Peyer's patch (tissue), 4 donors: Measurements from ENCODE around the gene CNR2. TPM values are rescaled to one million over a fixed set of nuclear protein-coding genes. Genes with fewer than 3 reads are reported as not detected.

Experiments
- DNase-seq, 3 donors: peaks; one replicate each; pipeline ENCODE4 v3.0.0-alpha.2; 2017 to 2019
- H3K27ac ChIP-seq, 4 donors: fragments of 200-600 bp; sonication (generic); one replicate each; pipeline ENCODE4 v1.5.1; 2016 to 2019
- H3K27me3 ChIP-seq, 2 donors: fragments of 200-600 bp; sonication (generic); one replicate each; pipeline ENCODE4 v1.5.1; 2019
- H3K36me3 ChIP-seq, 3 donors: fragments of 200-600 bp; sonication (generic); one replicate each; pipeline ENCODE4 v1.5.1; 2016 to 2019
- H3K4me1 ChIP-seq, 4 donors: fragments of 200-600 bp; sonication (generic); one replicate each; pipeline ENCODE4 v1.5.1; 2016 to 2019
- H3K4me3 ChIP-seq, 4 donors: fragments of 200-600 bp; sonication (generic); 1 replicate in 3 of 4; 2 replicates in 1 of 4; pipeline ENCODE4 v1.5.1; 2016 to 2019; ENCODE audit warnings: mild to moderate bottlenecking in 1 of 4
- H3K9me3 ChIP-seq, 4 donors: fragments of 200-600 bp; sonication (generic); one replicate each; pipeline ENCODE4 v1.5.1; 2016 to 2019; ENCODE audit warnings: mild to moderate bottlenecking in 1 of 4
- POLR2A ChIP-seq, 2 donors: fragments of 450-650 bp; IDR thresholded peaks; one replicate each; pipeline ENCODE4 v1.5.1; 2017; ENCODE audit warnings: antibody characterized with exemption in 2 of 2, mild to moderate bottlenecking in 2 of 2, moderate library complexity in 2 of 2
- total RNA-seq, 4 donors: library from RNA; depleted of rRNA; stranded (reverse); fragments of >200 nt; gene quantifications; one replicate each; pipeline ENCODE4 v1.1.0, GENCODE V29; 2016
- TF ChIP-seq, protein P1 (sequence below), 6 experiments: fragments of 450-650 bp in 4 of 6; fragments of 200-600 bp in 2 of 6; sonication (generic) in 1 of 6; IDR thresholded peaks; one replicate each; pipeline ENCODE4 v1.5.1; 2017 to 2019; ENCODE audit warnings: antibody characterized with exemption in 6 of 6, mild to moderate bottlenecking in 3 of 6, moderate library complexity in 1 of 6

The CNR2 gene
- total RNA-seq, 4 donors from 2014 or later, result 0.54 to 13.2 (median 0.66) TPM; not detected in 1

DNA sequence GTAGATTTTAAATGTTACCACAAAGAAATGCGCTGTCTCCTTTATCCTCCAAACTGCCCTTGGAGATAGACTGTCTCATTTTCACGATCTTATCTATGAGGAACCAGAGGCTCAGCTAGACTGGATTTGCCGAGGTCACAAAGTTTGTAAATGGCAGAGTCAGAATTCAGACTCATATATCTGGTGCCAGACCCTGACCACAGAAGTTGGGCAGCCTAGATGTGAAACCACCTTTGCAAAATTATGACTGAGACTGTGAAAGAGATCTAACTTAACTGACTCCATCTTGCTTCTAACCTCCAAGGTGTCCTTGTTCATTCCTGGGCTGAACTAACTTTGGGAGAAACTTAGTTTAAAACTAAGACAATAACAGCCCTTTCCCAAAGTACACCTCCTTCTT is 14.1 kb downstream of the CNR2 start:
- Histone ChIP-seq H3K27me3 (peaks cover 0 to 7% of the 10 kb centered on the region in 2 donors), H3K4me1 (no peaks in the 10 kb centered on the region)

GRCh38 chr1:23897083-23897482 is 16.1 kb downstream of the CNR2 start:
- Histone ChIP-seq H3K36me3 (no peaks in the 10 kb centered on the region), H3K4me3 (no peak overlapping the region), H3K27me3 (no peaks in the 10 kb centered on the region), H3K27ac (peak overlapping the region in 1 of 4 donors; percentile 63), H3K4me1 (no peaks in the 10 kb centered on the region), H3K9me3 (no peaks in the 10 kb centered on the region)
- DNase-seq, result no peak
- TF ChIP-seq POLR2A (IDR thresholded peaks at IDR 0.05), result no peak
- TF ChIP-seq, protein P1, sequence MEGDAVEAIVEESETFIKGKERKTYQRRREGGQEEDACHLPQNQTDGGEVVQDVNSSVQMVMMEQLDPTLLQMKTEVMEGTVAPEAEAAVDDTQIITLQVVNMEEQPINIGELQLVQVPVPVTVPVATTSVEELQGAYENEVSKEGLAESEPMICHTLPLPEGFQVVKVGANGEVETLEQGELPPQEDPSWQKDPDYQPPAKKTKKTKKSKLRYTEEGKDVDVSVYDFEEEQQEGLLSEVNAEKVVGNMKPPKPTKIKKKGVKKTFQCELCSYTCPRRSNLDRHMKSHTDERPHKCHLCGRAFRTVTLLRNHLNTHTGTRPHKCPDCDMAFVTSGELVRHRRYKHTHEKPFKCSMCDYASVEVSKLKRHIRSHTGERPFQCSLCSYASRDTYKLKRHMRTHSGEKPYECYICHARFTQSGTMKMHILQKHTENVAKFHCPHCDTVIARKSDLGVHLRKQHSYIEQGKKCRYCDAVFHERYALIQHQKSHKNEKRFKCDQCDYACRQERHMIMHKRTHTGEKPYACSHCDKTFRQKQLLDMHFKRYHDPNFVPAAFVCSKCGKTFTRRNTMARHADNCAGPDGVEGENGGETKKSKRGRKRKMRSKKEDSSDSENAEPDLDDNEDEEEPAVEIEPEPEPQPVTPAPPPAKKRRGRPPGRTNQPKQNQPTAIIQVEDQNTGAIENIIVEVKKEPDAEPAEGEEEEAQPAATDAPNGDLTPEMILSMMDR (IDR thresholded peaks at IDR 0.05), result no peak

More for the DNA sequence above, 14.1 kb downstream of the CNR2 start:
- DNase-seq, result no peak
- Histone ChIP-seq H3K36me3 (no peaks in the 10 kb centered on the region), H3K9me3 (no peaks in the 10 kb centered on the region), H3K4me3 (no peak overlapping the region), H3K27ac (no peak overlapping the region)
- TF ChIP-seq, protein P1 (IDR thresholded peaks at IDR 0.05), result no peak
- no peak for TF ChIP-seq POLR2A (IDR thresholded peaks at IDR 0.05)

GRCh38 chr1:23896491-23896890 is 16.7 kb downstream of the CNR2 start:
- H3K4me3 ChIP-seq, result no peak overlapping the region
- H3K9me3 ChIP-seq, result no peaks in the 10 kb centered on the region
- H3K4me1 ChIP-seq, result no peaks in the 10 kb centered on the region
- no peak for DNase-seq
- H3K27me3 ChIP-seq, result no peaks in the 10 kb centered on the region
- peak overlapping the region in 1 of 4 donors; percentile 63 for H3K27ac ChIP-seq
- H3K36me3 ChIP-seq, result no peaks in the 10 kb centered on the region
- TF ChIP-seq POLR2A (IDR thresholded peaks at IDR 0.05), result no peak
- TF ChIP-seq, protein P1 (IDR thresholded peaks at IDR 0.05), result no peak

- no peaks in the 10 kb centered on the region for H3K9me3 ChIP-seq
- no peak for DNase-seq
- no peaks in the 10 kb centered on the region for H3K36me3 ChIP-seq
- TF ChIP-seq, protein P1 (IDR thresholded peaks at IDR 0.05), result no peak
- no peak for TF ChIP-seq POLR2A (IDR thresholded peaks at IDR 0.05)
- H3K4me3 ChIP-seq, result no peak overlapping the region
- H3K4me1 ChIP-seq, result no peaks in the 10 kb centered on the region
- H3K27me3 ChIP-seq, result no peaks in the 10 kb centered on the region
- no peak overlapping the region for H3K27ac ChIP-seq
Observed at GRCh38 chr1:23895993-23896392, 17.2 kb downstream of the CNR2 start.

- Histone ChIP-seq H3K4me3 (no peak overlapping the region), H3K27me3 (no peaks in the 10 kb centered on the region), H3K36me3 (no peaks in the 10 kb centered on the region), H3K9me3 (no peaks in the 10 kb centered on the region), H3K4me1 (no peaks in the 10 kb centered on the region), H3K27ac (peak overlapping the region in 1 of 4 donors; percentile 5)
- DNase-seq, result no peak
- TF ChIP-seq, protein P1 (IDR thresholded peaks at IDR 0.05), result no peak
- no peak for TF ChIP-seq POLR2A (IDR thresholded peaks at IDR 0.05)
Observed at GRCh38 chr1:23895082-23895481, 18.1 kb downstream of the CNR2 start.

DNA sequence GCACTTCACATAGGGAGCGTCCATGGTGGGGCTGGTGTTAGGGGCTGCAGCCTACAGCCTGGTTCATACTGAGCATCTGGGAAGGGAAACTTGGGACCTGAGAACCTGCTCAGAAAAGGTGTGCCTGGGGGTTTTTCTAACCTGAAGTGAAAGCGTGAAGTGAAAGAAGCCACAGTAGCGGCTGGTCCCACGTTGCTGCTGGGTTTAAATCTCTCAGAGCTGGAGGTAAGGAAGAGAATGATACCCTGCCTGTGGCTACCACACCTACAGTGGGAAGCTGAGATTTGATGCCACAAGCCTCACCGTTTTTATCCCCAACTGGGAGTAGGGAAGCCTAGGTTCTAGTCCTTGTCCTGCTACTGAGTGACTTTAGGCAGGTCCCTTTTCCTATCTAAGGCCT is 24.1 kb downstream of the CNR2 start:
- Histone ChIP-seq H3K4me3 (no peak overlapping the region), H3K27ac (peak overlapping the region in 2 of 4 donors; percentile 32 to 68), H3K36me3 (no peaks in the 10 kb centered on the region), H3K9me3 (no peaks in the 10 kb centered on the region), H3K27me3 (no peaks in the 10 kb centered on the region), H3K4me1 (peaks cover 0 to 9% (median 3%) of the 10 kb centered on the region in 4 donors)
- no peak for TF ChIP-seq POLR2A (IDR thresholded peaks at IDR 0.05)
- TF ChIP-seq, protein P1 (IDR thresholded peaks at IDR 0.05), result no peak
- DNase-seq, result peak in 2 of 3 donors; percentile 51 to 69
